ENCODE data around the gene COA5. TPM values are rescaled to one million over a fixed set of nuclear protein-coding genes. Genes with fewer than 3 reads are reported as not detected.

The COA5 gene
- total and polyA plus RNA-seq, 4 donors, result 9.7 to 42.0 (median 19.5) TPM

GRCh38 chr2:98558852-98559530 is 49.3 kb downstream of the COA5 start:
- no peak for DNase-seq (ENCODE audit: low spot score)
- H3K4me1 ChIP-seq (ENCODE audit: control insufficient read depth in 4 of 4, insufficient read depth in 4 of 4, low read length in 3 of 4), result no peaks in the 10 kb centered on the region
- H3K27ac ChIP-seq (ENCODE audit: low read depth in 1 of 2, low read length in 2 of 2), result no peak overlapping the region
- no peak overlapping the region for H3K4me3 ChIP-seq (ENCODE audit: low read depth in 1 of 3, low read length in 3 of 3)
- peaks cover 0 to 32% (median 11%) of the 10 kb centered on the region in 4 donors for H3K36me3 ChIP-seq (ENCODE audit: control insufficient read depth in 4 of 4, insufficient read depth in 3 of 4, low read depth in 1 of 4, low read length in 3 of 4)
- H3K9me3 ChIP-seq (ENCODE audit: control insufficient read depth in 4 of 4, low read length in 3 of 4), result no peaks in the 10 kb centered on the region
- no peaks in the 10 kb centered on the region for H3K27me3 ChIP-seq (ENCODE audit: control insufficient read depth in 4 of 4, insufficient read depth in 4 of 4, low read length in 3 of 4)
- TF ChIP-seq SP1 (IDR thresholded peaks at IDR 0.05) (no peak), YY1 (IDR thresholded peaks at IDR 0.05) (no peak), RAD21 (IDR thresholded peaks at IDR 0.05) (no peak), MAX (IDR thresholded peaks at IDR 0.05) (no peak), EGR1 (IDR thresholded peaks at IDR 0.05; ENCODE audit: low read depth in 2 of 2) (no peak), NR2F2 (IDR thresholded peaks at IDR 0.05) (no peak), RXRA (IDR thresholded peaks at IDR 0.05) (no peak), JUND (IDR thresholded peaks at IDR 0.05) (no peak), TAF1 (conservative IDR thresholded peaks at IDR 0.05) (no peak), ZBTB33 (IDR thresholded peaks at IDR 0.05) (no peak), GABPA (IDR thresholded peaks at IDR 0.05 in 1 of 2, conservative IDR thresholded peaks at IDR 0.05 in 1 of 2) (no peak)
- TF ChIP-seq, protein P1, sequence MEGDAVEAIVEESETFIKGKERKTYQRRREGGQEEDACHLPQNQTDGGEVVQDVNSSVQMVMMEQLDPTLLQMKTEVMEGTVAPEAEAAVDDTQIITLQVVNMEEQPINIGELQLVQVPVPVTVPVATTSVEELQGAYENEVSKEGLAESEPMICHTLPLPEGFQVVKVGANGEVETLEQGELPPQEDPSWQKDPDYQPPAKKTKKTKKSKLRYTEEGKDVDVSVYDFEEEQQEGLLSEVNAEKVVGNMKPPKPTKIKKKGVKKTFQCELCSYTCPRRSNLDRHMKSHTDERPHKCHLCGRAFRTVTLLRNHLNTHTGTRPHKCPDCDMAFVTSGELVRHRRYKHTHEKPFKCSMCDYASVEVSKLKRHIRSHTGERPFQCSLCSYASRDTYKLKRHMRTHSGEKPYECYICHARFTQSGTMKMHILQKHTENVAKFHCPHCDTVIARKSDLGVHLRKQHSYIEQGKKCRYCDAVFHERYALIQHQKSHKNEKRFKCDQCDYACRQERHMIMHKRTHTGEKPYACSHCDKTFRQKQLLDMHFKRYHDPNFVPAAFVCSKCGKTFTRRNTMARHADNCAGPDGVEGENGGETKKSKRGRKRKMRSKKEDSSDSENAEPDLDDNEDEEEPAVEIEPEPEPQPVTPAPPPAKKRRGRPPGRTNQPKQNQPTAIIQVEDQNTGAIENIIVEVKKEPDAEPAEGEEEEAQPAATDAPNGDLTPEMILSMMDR (IDR thresholded peaks at IDR 0.05; ENCODE audit: low read depth, low read length, missing input control), result no peak
- TF ChIP-seq, protein P2, sequence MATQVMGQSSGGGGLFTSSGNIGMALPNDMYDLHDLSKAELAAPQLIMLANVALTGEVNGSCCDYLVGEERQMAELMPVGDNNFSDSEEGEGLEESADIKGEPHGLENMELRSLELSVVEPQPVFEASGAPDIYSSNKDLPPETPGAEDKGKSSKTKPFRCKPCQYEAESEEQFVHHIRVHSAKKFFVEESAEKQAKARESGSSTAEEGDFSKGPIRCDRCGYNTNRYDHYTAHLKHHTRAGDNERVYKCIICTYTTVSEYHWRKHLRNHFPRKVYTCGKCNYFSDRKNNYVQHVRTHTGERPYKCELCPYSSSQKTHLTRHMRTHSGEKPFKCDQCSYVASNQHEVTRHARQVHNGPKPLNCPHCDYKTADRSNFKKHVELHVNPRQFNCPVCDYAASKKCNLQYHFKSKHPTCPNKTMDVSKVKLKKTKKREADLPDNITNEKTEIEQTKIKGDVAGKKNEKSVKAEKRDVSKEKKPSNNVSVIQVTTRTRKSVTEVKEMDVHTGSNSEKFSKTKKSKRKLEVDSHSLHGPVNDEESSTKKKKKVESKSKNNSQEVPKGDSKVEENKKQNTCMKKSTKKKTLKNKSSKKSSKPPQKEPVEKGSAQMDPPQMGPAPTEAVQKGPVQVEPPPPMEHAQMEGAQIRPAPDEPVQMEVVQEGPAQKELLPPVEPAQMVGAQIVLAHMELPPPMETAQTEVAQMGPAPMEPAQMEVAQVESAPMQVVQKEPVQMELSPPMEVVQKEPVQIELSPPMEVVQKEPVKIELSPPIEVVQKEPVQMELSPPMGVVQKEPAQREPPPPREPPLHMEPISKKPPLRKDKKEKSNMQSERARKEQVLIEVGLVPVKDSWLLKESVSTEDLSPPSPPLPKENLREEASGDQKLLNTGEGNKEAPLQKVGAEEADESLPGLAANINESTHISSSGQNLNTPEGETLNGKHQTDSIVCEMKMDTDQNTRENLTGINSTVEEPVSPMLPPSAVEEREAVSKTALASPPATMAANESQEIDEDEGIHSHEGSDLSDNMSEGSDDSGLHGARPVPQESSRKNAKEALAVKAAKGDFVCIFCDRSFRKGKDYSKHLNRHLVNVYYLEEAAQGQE (IDR thresholded peaks at IDR 0.05), result no peak
- no peak overlapping the region for H3K9ac ChIP-seq (ENCODE audit: low read depth in 1 of 2, low read length in 2 of 2)
- WGBS, result 98% methylated on average over 16 of the region's 16 CpGs

DNA sequence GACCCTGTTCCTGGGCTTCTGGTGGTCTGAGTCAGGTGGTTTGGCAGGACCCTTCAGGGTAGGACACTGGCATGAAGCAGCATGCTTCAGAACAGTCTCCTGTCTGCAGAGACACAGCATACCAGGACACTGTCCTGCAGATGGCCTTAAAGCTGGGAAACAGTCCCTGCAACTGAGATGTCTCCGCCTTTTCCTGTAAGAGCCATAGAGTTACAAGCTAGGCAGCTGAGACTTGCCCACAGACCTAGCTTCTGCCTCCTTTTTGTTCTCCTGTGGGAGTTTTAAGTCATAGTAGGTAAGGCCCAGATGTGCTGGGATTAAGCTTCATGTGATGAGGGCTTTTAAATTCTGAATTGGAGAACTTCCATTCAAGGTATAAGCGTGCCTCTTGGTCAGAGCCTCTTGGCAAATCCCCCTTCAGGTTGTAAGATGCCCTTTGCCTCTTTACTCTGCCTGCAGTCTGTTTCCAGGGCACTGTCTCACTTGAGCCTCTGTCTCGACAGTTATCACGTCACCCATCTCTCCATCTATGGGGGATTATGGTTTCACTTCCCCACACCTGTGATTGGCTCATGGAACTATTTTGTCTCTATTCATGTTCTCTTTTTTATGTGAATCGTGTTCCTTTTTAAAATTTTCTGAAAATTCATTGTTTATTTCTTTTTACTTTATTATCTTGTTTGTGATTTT is 51.8 kb downstream of the COA5 start:
- DNase-seq (ENCODE audit: low spot score), result no peak
- H3K36me3 ChIP-seq (ENCODE audit: control insufficient read depth in 4 of 4, insufficient read depth in 3 of 4, low read depth in 1 of 4, low read length in 3 of 4), result peaks cover 0 to 49% (median 17%) of the 10 kb centered on the region in 4 donors
- no peak for TF ChIP-seq MAX (IDR thresholded peaks at IDR 0.05)
- TF ChIP-seq SP1 (IDR thresholded peaks at IDR 0.05), result no peak
- no peak for TF ChIP-seq ATF3 (IDR thresholded peaks at IDR 0.05)
- no peak for TF ChIP-seq YY1 (IDR thresholded peaks at IDR 0.05)
- TF ChIP-seq TAF1 (conservative IDR thresholded peaks at IDR 0.05), result no peak
- TF ChIP-seq, protein P2 (IDR thresholded peaks at IDR 0.05), result no peak
- no peak for TF ChIP-seq ZBTB33 (IDR thresholded peaks at IDR 0.05)
- no peak for TF ChIP-seq FOXA1 (IDR thresholded peaks at IDR 0.05)
- no peak for TF ChIP-seq RAD21 (IDR thresholded peaks at IDR 0.05)

More for the DNA sequence above, 51.8 kb downstream of the COA5 start:
- H3K4me1 ChIP-seq (ENCODE audit: control insufficient read depth in 4 of 4, insufficient read depth in 4 of 4, low read length in 3 of 4), result no peaks in the 10 kb centered on the region
- no peak overlapping the region for H3K9ac ChIP-seq (ENCODE audit: low read depth in 1 of 2, low read length in 2 of 2)
- H3K9me3 ChIP-seq (ENCODE audit: control insufficient read depth in 4 of 4, low read length in 3 of 4), result no peaks in the 10 kb centered on the region
- H3K27me3 ChIP-seq (ENCODE audit: control insufficient read depth in 4 of 4, insufficient read depth in 4 of 4, low read length in 3 of 4), result no peaks in the 10 kb centered on the region
- no peak overlapping the region for H3K27ac ChIP-seq (ENCODE audit: low read depth in 1 of 2, low read length in 2 of 2)
- H3K4me3 ChIP-seq (ENCODE audit: low read depth in 1 of 3, low read length in 3 of 3), result no peak overlapping the region
- 86% methylated on average over 5 of the region's 5 CpGs for WGBS

Measured in liver (tissue), 9 donors.